ENCODE measurements around the gene CD83.
A peak's percentile ranks its signal among the peaks of the same experiment; 100 is the strongest.

CD83 gene

DNA sequence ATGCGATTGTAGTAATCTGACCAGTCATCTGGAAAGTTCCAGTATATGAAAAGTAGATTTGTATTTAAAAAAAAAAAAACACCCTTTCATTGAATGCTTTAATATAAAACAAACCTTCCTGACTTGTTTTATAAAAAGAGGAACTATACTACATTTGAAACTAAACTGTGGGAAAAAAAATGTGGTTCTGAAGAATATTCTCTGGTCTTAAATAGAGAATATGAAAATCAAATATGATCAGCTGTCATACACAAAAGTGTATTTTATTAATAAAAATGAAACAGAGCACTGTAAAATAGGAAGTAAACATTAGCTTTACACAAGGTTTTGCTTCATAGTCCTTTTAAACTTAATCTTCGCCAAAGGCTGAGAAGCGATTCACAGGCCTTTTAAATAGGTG lies 25.3 kb upstream of the CD83 start:
- Histone ChIP-seq H3K4me2 (ENCODE audit: low read length) (peak overlapping the region; percentile 79), H3K79me2 (ENCODE audit: control insufficient read depth, low read length) (no peaks in the 10 kb centered on the region), H3K27ac (ENCODE audit: low read depth, low read length) (peak overlapping the region; percentile 82), H4K20me1 (ENCODE audit: control insufficient read depth, insufficient read depth, low read depth, low read length) (no peaks in the 10 kb centered on the region), H3K27me3 (ENCODE audit: control insufficient read depth, low read length) (no peaks in the 10 kb centered on the region), H3K4me1 (ENCODE audit: control insufficient read depth, low read length) (peaks cover 80% of the 10 kb centered on the region), H3K9me2 (replicated peaks; ENCODE audit: control insufficient read depth, low read length) (no peaks in the 10 kb centered on the region), H3K4me3 (ENCODE audit: low read length) (peak overlapping the region; percentile 54), H3K9me3 (ENCODE audit: control insufficient read depth, insufficient read depth, low read length) (no peaks in the 10 kb centered on the region), H3K36me3 (ENCODE audit: control insufficient read depth, low read length) (no peaks in the 10 kb centered on the region), H3F3A (ENCODE audit: control insufficient read depth, insufficient read depth) (peaks cover 26% of the 10 kb centered on the region)
- TF ChIP-seq EZH2phosphoT487 (IDR thresholded peaks at IDR 0.05; ENCODE audit: borderline replicate concordance, low read length), result no peak
- TF ChIP-seq, protein P1, sequence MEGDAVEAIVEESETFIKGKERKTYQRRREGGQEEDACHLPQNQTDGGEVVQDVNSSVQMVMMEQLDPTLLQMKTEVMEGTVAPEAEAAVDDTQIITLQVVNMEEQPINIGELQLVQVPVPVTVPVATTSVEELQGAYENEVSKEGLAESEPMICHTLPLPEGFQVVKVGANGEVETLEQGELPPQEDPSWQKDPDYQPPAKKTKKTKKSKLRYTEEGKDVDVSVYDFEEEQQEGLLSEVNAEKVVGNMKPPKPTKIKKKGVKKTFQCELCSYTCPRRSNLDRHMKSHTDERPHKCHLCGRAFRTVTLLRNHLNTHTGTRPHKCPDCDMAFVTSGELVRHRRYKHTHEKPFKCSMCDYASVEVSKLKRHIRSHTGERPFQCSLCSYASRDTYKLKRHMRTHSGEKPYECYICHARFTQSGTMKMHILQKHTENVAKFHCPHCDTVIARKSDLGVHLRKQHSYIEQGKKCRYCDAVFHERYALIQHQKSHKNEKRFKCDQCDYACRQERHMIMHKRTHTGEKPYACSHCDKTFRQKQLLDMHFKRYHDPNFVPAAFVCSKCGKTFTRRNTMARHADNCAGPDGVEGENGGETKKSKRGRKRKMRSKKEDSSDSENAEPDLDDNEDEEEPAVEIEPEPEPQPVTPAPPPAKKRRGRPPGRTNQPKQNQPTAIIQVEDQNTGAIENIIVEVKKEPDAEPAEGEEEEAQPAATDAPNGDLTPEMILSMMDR (IDR thresholded peaks at IDR 0.05; ENCODE audit: low read depth, low read length, poor library complexity, severe bottlenecking), result no peak

GRCh38 chr6:14092838-14093789 lies 24.5 kb upstream of the CD83 start:
- H3K27ac ChIP-seq (ENCODE audit: low read depth, low read length), result peak overlapping the region; percentile 82
- H3K4me2 ChIP-seq (ENCODE audit: low read length), result peak overlapping the region; percentile 79
- no peaks in the 10 kb centered on the region for H3K9me3 ChIP-seq (ENCODE audit: control insufficient read depth, insufficient read depth, low read length)
- H3K9me2 ChIP-seq (replicated peaks; ENCODE audit: control insufficient read depth, low read length), result no peaks in the 10 kb centered on the region
- no peaks in the 10 kb centered on the region for H3K79me2 ChIP-seq (ENCODE audit: control insufficient read depth, low read length)
- no peaks in the 10 kb centered on the region for H4K20me1 ChIP-seq (ENCODE audit: control insufficient read depth, insufficient read depth, low read depth, low read length)
- no peak for TF ChIP-seq EZH2phosphoT487 (IDR thresholded peaks at IDR 0.05; ENCODE audit: borderline replicate concordance, low read length)
- TF ChIP-seq, protein P1 (IDR thresholded peaks at IDR 0.05; ENCODE audit: low read depth, low read length, poor library complexity, severe bottlenecking), result no peak
- no peaks in the 10 kb centered on the region for H3K36me3 ChIP-seq (ENCODE audit: control insufficient read depth, low read length)
- peak overlapping the region; percentile 54 for H3K4me3 ChIP-seq (ENCODE audit: low read length)
- H3F3A ChIP-seq (ENCODE audit: control insufficient read depth, insufficient read depth), result peaks cover 26% of the 10 kb centered on the region
- peaks cover 84% of the 10 kb centered on the region for H3K4me1 ChIP-seq (ENCODE audit: control insufficient read depth, low read length)
- no peaks in the 10 kb centered on the region for H3K27me3 ChIP-seq (ENCODE audit: control insufficient read depth, low read length)

GRCh38 chr6:14094721-14095120 lies 22.9 kb upstream of the CD83 start:
- Histone ChIP-seq H3K9me3 (ENCODE audit: control insufficient read depth, insufficient read depth, low read length) (no peaks in the 10 kb centered on the region), H3K9me2 (replicated peaks; ENCODE audit: control insufficient read depth, low read length) (no peaks in the 10 kb centered on the region), H3K27ac (ENCODE audit: low read depth, low read length) (peak overlapping the region; percentile 82), H4K20me1 (ENCODE audit: control insufficient read depth, insufficient read depth, low read depth, low read length) (no peaks in the 10 kb centered on the region), H3K4me3 (ENCODE audit: low read length) (peak overlapping the region; percentile 54), H3K27me3 (ENCODE audit: control insufficient read depth, low read length) (no peaks in the 10 kb centered on the region), H3K36me3 (ENCODE audit: control insufficient read depth, low read length) (no peaks in the 10 kb centered on the region), H3F3A (ENCODE audit: control insufficient read depth, insufficient read depth) (peaks cover 26% of the 10 kb centered on the region), H3K79me2 (ENCODE audit: control insufficient read depth, low read length) (no peaks in the 10 kb centered on the region), H3K4me1 (ENCODE audit: control insufficient read depth, low read length) (peaks cover 86% of the 10 kb centered on the region), H3K4me2 (ENCODE audit: low read length) (peak overlapping the region; percentile 79)
- TF ChIP-seq, protein P1 (IDR thresholded peaks at IDR 0.05; ENCODE audit: low read depth, low read length, poor library complexity, severe bottlenecking), result no peak
- no peak for TF ChIP-seq EZH2phosphoT487 (IDR thresholded peaks at IDR 0.05; ENCODE audit: borderline replicate concordance, low read length)

Measured in DOHH2 (cell line).